T-helper 17 cell (primary cell): ENCODE data around the gene RHOT2. TPM values are rescaled to one million over a fixed set of nuclear protein-coding genes. Genes with fewer than 3 reads are reported as not detected.

Experiments used
- ATAC-seq: fragments of 150-1000 bp; cut with Tn5 transposase; 2 replicates; pipeline ENCODE4 v1.10.0; 2021; ENCODE audit warnings: mild to moderate bottlenecking, moderate library complexity
- DNase-seq, 3 donors: peaks; one replicate each; pipeline versions ENCODE4 v3.0.0 to v3.0.0-alpha.2; 2020 to 2021
- H3K9me3 ChIP-seq: one replicate; pipeline ENCODE4 v1.7.0; 2013; ENCODE audit warnings: low read length, mild to moderate bottlenecking; ENCODE audit not compliant: control insufficient read depth, poor library complexity, severe bottlenecking
- H3K27ac Mint-ChIP-seq: one replicate; pipeline ENCODE4 v1.8.0; 2022; ENCODE audit warnings: mild to moderate bottlenecking, moderate library complexity, mixed read lengths
- H3K27me3 Mint-ChIP-seq: one replicate; pipeline ENCODE4 v1.8.0; 2022; ENCODE audit warnings: mixed read lengths
- H3K36me3 Mint-ChIP-seq: one replicate; pipeline ENCODE4 v1.8.0; 2022; ENCODE audit warnings: low read depth, mixed read lengths
- H3K4me1 Mint-ChIP-seq: one replicate; pipeline ENCODE4 v1.8.0; 2022; ENCODE audit warnings: mild to moderate bottlenecking, mixed read lengths
- H3K4me3 Mint-ChIP-seq: one replicate; pipeline ENCODE4 v1.8.0; 2022; ENCODE audit warnings: mild to moderate bottlenecking, moderate library complexity, mixed read lengths
- total RNA-seq, 4 donors: library from RNA in 2 of 4; stranded (reverse) in 2 of 4; gene quantifications; one replicate each; pipeline ENCODE4 v1.2.3 and lab custom pipeline; 2022 to 2026

Gene RHOT2
- total RNA-seq, 2 donors from 2014 or later = 190 to 203 TPM

- no peak overlapping the region for H3K27ac Mint-ChIP-seq
- peak overlapping the region; percentile 67 for H3K4me3 Mint-ChIP-seq
- peaks cover 8% of the 10 kb centered on the region for H3K4me1 Mint-ChIP-seq
Observed at GRCh38 chr16:721765-722540, 54.0 kb downstream of the RHOT2 start.

GRCh38 chr16:722835-723633 is 55.1 kb downstream of the RHOT2 start:
- Mint-ChIP-seq H3K27ac (no peak overlapping the region), H3K27me3 (no peaks in the 10 kb centered on the region), H3K36me3 (no peaks in the 10 kb centered on the region), H3K4me1 (peaks cover 8% of the 10 kb centered on the region), H3K4me3 (peak overlapping the region; percentile 70)
- no peaks in the 10 kb centered on the region for H3K9me3 ChIP-seq
- DNase-seq (no peak), ATAC-seq (no peak)

More at GRCh38 chr16:721765-722540, 54.0 kb downstream of the RHOT2 start:
- no peaks in the 10 kb centered on the region for H3K36me3 Mint-ChIP-seq
- no peaks in the 10 kb centered on the region for H3K9me3 ChIP-seq
- no peak for ATAC-seq
- DNase-seq = no peak
- H3K27me3 Mint-ChIP-seq = no peaks in the 10 kb centered on the region

- no peak for ATAC-seq
- H3K9me3 ChIP-seq = no peaks in the 10 kb centered on the region
- H3K4me1 Mint-ChIP-seq = peaks cover 8% of the 10 kb centered on the region
- H3K4me3 Mint-ChIP-seq = no peak overlapping the region
- no peaks in the 10 kb centered on the region for H3K27me3 Mint-ChIP-seq
- no peak for DNase-seq
- no peak overlapping the region for H3K27ac Mint-ChIP-seq
- no peaks in the 10 kb centered on the region for H3K36me3 Mint-ChIP-seq
Observed at GRCh38 chr16:723695-724094, 55.8 kb downstream of the RHOT2 start.

Other genes starting within 250 kb of the RHOT2 start
- 10 to 100 TPM; 39.9 to 45.1 TPM for gene RAB11FIP3, start 242.5 kb upstream of the RHOT2 start, total RNA-seq
- gene CAPN15, start 140.4 kb upstream of the RHOT2 start, total RNA-seq = 10 to 100 TPM; 63.9 to 71.0 TPM
- gene PRR35, start 107.7 kb upstream of the RHOT2 start, total RNA-seq = not detected
- gene NHLRC4, start 101.1 kb upstream of the RHOT2 start, total RNA-seq = 1 to 10 TPM in 1 of 2 donors, under 1 TPM in 1; 0.86 to 1.4 TPM
- gene PIGQ, start 98.2 kb upstream of the RHOT2 start, total RNA-seq = 10 to 100 TPM; 25.6 to 32.4 TPM
- 10 to 100 TPM; 10.6 to 11.6 TPM for gene RAB40C, start 78.1 kb upstream of the RHOT2 start, total RNA-seq
- under 1 TPM; 0.10 to 0.18 TPM for gene WFIKKN1, start 37.1 kb upstream of the RHOT2 start, total RNA-seq
- gene METTL26, start 31.8 kb upstream of the RHOT2 start, total RNA-seq = 10 to 100 TPM; 39.2 to 40.4 TPM
- 10 to 100 TPM; 15.7 to 17.1 TPM for gene MCRIP2, start 26.3 kb upstream of the RHOT2 start, total RNA-seq
- 10 to 100 TPM; 11.1 to 15.3 TPM for gene WDR90, start 18.8 kb upstream of the RHOT2 start, total RNA-seq
- 1 to 10 TPM; 5.7 to 5.9 TPM for gene RHBDL1, start 7.5 kb downstream of the RHOT2 start, total RNA-seq
- gene STUB1, start 12.3 kb downstream of the RHOT2 start, total RNA-seq = 10 to 100 TPM; 65.5 to 67.4 TPM
- gene JMJD8, start 16.2 kb downstream of the RHOT2 start, total RNA-seq = 10 to 100 TPM; 28.0 to 36.1 TPM
- gene WDR24, start 22.3 kb downstream of the RHOT2 start, total RNA-seq = 10 to 100 TPM in 1 of 2 donors, 1 to 10 TPM in 1; 9.0 to 11.7 TPM
- gene FBXL16, start 37.7 kb downstream of the RHOT2 start, total RNA-seq = 10 to 100 TPM; 29.0 to 35.3 TPM
- 1 to 10 TPM; 3.8 to 4.3 TPM for gene METRN, start 47.0 kb downstream of the RHOT2 start, total RNA-seq
- 10 to 100 TPM; 10.3 to 11.8 TPM for gene ANTKMT, start 53.0 kb downstream of the RHOT2 start, total RNA-seq
- gene CCDC78, start 58.3 kb downstream of the RHOT2 start, total RNA-seq = 1 to 10 TPM; 3.4 to 3.7 TPM
- gene HAGHL, start 59.0 kb downstream of the RHOT2 start, total RNA-seq = 10 to 100 TPM in 1 of 2 donors, 1 to 10 TPM in 1; 9.8 to 12.5 TPM
- gene CIAO3, start 72.9 kb downstream of the RHOT2 start, total RNA-seq = 10 to 100 TPM; 33.7 to 33.8 TPM
- not detected for gene MSLN, start 92.6 kb downstream of the RHOT2 start, total RNA-seq
- gene RPUSD1, start 120.2 kb downstream of the RHOT2 start, total RNA-seq = 10 to 100 TPM; 14.9 to 17.1 TPM
- gene CHTF18, start 120.5 kb downstream of the RHOT2 start, total RNA-seq = 10 to 100 TPM; 21.1 to 22.4 TPM
- gene GNG13, start 132.6 kb downstream of the RHOT2 start, total RNA-seq = not detected